Measurements from ENCODE around the gene OLFML2A.
"Not testable (repeated sequence)": the region's sequence is repeated elsewhere in the genome, so short reads cannot be mapped to it uniquely, and the experiment has no call there.

Gene OLFML2A

GRCh38 chr9:124776954-124777648, at the start of gene OLFML2A:
Gene OLFML2A (plus strand): TSS chr9:124777133. CDS start chr9:124777271, 138 bp downstream.
- no peak for DNase-seq (ENCODE audit: low read depth, low spot score)

- no peak for DNase-seq (ENCODE audit: low read depth, low spot score)
Observed at GRCh38 chr9:124730772-124731171, 46.2 kb upstream of the OLFML2A start.

GRCh38 chr9:124733964-124734740, 42.8 kb upstream of the OLFML2A start:
- DNase-seq (ENCODE audit: low read depth, low spot score): no peak

GRCh38 chr9:124734741-124735083, 42.2 kb upstream of the OLFML2A start:
- not testable (repeated sequence) for DNase-seq (ENCODE audit: low read depth, low spot score)

- no peak for DNase-seq (ENCODE audit: low read depth, low spot score)
Observed at GRCh38 chr9:124735121-124735520, 41.8 kb upstream of the OLFML2A start.

GRCh38 chr9:124738075-124738474, 38.9 kb upstream of the OLFML2A start:
- DNase-seq (ENCODE audit: low read depth, low spot score): not testable (repeated sequence)

- DNase-seq (ENCODE audit: low read depth, low spot score): no peak
Observed at GRCh38 chr9:124739360-124739759, 37.6 kb upstream of the OLFML2A start.

GRCh38 chr9:124741149-124741548, 35.8 kb upstream of the OLFML2A start:
- no peak for DNase-seq (ENCODE audit: low read depth, low spot score)

GRCh38 chr9:124741662-124742061, 35.3 kb upstream of the OLFML2A start:
- no peak for DNase-seq (ENCODE audit: low read depth, low spot score)

- DNase-seq (ENCODE audit: low read depth, low spot score): no peak
Observed at GRCh38 chr9:124742940-124743339, 34.0 kb upstream of the OLFML2A start.

- no peak for DNase-seq (ENCODE audit: low read depth, low spot score)
Observed at GRCh38 chr9:124743686-124744348, 33.1 kb upstream of the OLFML2A start.

GRCh38 chr9:124747065-124747464, 29.9 kb upstream of the OLFML2A start:
- no peak for DNase-seq (ENCODE audit: low read depth, low spot score)

- DNase-seq (ENCODE audit: low read depth, low spot score): no peak
Observed at GRCh38 chr9:124749284-124749683, 27.6 kb upstream of the OLFML2A start.

- no peak for DNase-seq (ENCODE audit: low read depth, low spot score)
Observed at GRCh38 chr9:124749781-124750180, 27.2 kb upstream of the OLFML2A start.

GRCh38 chr9:124752967-124753366, 24.0 kb upstream of the OLFML2A start:
- no peak for DNase-seq (ENCODE audit: low read depth, low spot score)

GRCh38 chr9:124754289-124754688, 22.6 kb upstream of the OLFML2A start:
- DNase-seq (ENCODE audit: low read depth, low spot score): no peak

- DNase-seq (ENCODE audit: low read depth, low spot score): no peak
Observed at GRCh38 chr9:124755061-124755460, 21.9 kb upstream of the OLFML2A start.

- no peak for DNase-seq (ENCODE audit: low read depth, low spot score)
Observed at GRCh38 chr9:124756011-124756410, 20.9 kb upstream of the OLFML2A start.

- no peak for DNase-seq (ENCODE audit: low read depth, low spot score)
Observed at GRCh38 chr9:124757616-124758015, 19.3 kb upstream of the OLFML2A start.

GRCh38 chr9:124758061-124758460, 18.9 kb upstream of the OLFML2A start:
- no peak for DNase-seq (ENCODE audit: low read depth, low spot score)

- no peak for DNase-seq (ENCODE audit: low read depth, low spot score)
Observed at GRCh38 chr9:124758691-124759090, 18.2 kb upstream of the OLFML2A start.

GRCh38 chr9:124759327-124759726, 17.6 kb upstream of the OLFML2A start:
- no peak for DNase-seq (ENCODE audit: low read depth, low spot score)

- no peak for DNase-seq (ENCODE audit: low read depth, low spot score)
Observed at GRCh38 chr9:124760719-124761118, 16.2 kb upstream of the OLFML2A start.

Data from brain pericyte (primary cell).